Cerebellar cortex (tissue), 1 donor: ENCODE data around the gene IL19.

Experiments used
- DNase-seq: peaks from one replicate; pipeline ENCODE4 v3.0.0-alpha.2; 2015; ENCODE audit warnings: low spot score

The IL19 gene

GRCh38 chr1:206863266-206863665, 92.7 kb downstream of the IL19 start:
- no peak for DNase-seq

- peak; percentile 54 for DNase-seq
Measured at GRCh38 chr1:206864939-206865671, 94.5 kb downstream of the IL19 start, which contains the start of gene IL20. IL20 (plus strand) TSS chr1:206865623; CDS start chr1:206865853, 230 bp downstream.

GRCh38 chr1:206866062-206866461, 95.5 kb downstream of the IL19 start:
- DNase-seq, result no peak

GRCh38 chr1:206867239-206867638, 96.7 kb downstream of the IL19 start:
- DNase-seq, result no peak

GRCh38 chr1:206867716-206868115, 97.1 kb downstream of the IL19 start:
- DNase-seq, result no peak

- DNase-seq, result no peak
Measured at GRCh38 chr1:206868264-206868663, 97.7 kb downstream of the IL19 start.

- DNase-seq, result no peak
Measured at GRCh38 chr1:206872139-206872538, 101.6 kb downstream of the IL19 start.

GRCh38 chr1:206873603-206874188, 103.1 kb downstream of the IL19 start:
- DNase-seq, result no peak

- no peak for DNase-seq
Measured at GRCh38 chr1:206875752-206876377, 105.3 kb downstream of the IL19 start.

GRCh38 chr1:206878456-206878855, 107.9 kb downstream of the IL19 start:
- no peak for DNase-seq

GRCh38 chr1:206880314-206880713, 109.7 kb downstream of the IL19 start:
- no peak for DNase-seq

GRCh38 chr1:206882555-206882954, 112.0 kb downstream of the IL19 start:
- DNase-seq, result no peak

GRCh38 chr1:206883160-206883559, 112.6 kb downstream of the IL19 start:
- DNase-seq, result no peak

GRCh38 chr1:206883876-206884275, 113.3 kb downstream of the IL19 start:
- no peak for DNase-seq

- DNase-seq, result no peak
Measured at GRCh38 chr1:206885341-206886060, 114.9 kb downstream of the IL19 start.

GRCh38 chr1:206886831-206887230, 116.3 kb downstream of the IL19 start:
- no peak for DNase-seq

- no peak for DNase-seq
Measured at GRCh38 chr1:206887701-206888100, 117.1 kb downstream of the IL19 start.

- no peak for DNase-seq
Measured at GRCh38 chr1:206890125-206891060, 119.8 kb downstream of the IL19 start.

GRCh38 chr1:206891412-206891811, 120.8 kb downstream of the IL19 start:
- no peak for DNase-seq
